ENCODE data around the gene GMCL2. TPM values are rescaled to one million over a fixed set of nuclear protein-coding genes. Genes with fewer than 3 reads are reported as not detected.
"Not testable (repeated sequence)": the region's sequence is repeated elsewhere in the genome, so short reads cannot be mapped to it uniquely, and the experiment has no call there.

GMCL2 gene
- total and polyA plus RNA-seq, 12 donors: not detected

DNA sequence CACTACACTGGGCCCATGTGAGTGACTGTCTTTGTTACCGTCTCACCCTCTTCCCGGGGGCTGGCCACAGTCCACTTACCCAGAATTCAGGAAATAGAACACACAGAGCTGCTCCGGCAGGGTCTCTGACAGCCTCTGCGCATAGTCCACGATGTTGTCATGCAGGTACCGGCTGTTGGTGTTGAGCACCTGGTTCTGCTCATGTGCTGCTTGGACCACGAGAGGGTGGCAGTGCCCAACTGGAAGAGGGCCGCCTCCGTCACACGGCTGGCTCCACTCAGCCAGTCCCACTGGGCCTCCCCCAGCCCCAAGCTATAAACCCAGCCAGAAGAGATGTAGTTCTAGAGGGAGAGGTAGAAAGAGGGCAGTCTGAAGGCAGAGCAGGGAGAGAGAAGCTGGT is 42.7 kb upstream of the GMCL2 start:
- no peak for DNase-seq

DNA sequence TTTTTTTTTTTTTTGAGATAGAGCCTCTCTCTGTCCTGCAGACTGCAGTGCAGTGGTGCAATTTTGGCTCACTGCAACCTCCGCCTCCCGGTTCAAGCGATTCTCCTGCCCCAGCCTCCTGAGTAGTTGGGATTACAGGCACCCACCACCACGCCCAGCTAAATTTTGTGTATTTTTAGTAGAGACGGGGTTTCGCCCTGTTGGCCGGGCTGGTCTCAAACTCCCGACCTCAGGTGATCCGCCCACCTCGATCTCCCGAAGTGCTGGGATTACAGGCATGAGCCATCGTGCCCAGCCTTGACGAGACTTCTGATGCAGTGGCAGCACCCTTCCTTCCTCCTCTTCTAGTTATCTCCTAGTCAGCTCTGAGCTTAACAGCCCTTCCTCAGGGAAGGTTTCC is 41.9 kb upstream of the GMCL2 start:
- ATAC-seq; H3K27me3 ChIP-seq; intact Hi-C loops (cut with DNase I); H3K27ac ChIP-seq; H3K9me3 ChIP-seq; DNase-seq; H3K4me3 ChIP-seq: not testable (repeated sequence)
- 96 to 97% methylated on average over 13 of the region's 13 CpGs for WGBS, 2 donors
- H3K36me3 ChIP-seq: peaks cover 0 to 73% (median 5%) of the 10 kb centered on the region in 9 donors
- H3K4me1 ChIP-seq: peaks cover 16 to 40% (median 25%) of the 10 kb centered on the region in 9 donors

More for the DNA sequence above, 42.7 kb upstream of the GMCL2 start:
- Histone ChIP-seq H3K4me3 (no peak overlapping the region), H3K36me3 (peaks cover 0 to 65% (median 4%) of the 10 kb centered on the region in 9 donors), H3K9me3 (no peaks in the 10 kb centered on the region), H3K27me3 (no peaks in the 10 kb centered on the region), H3K27ac (no peak overlapping the region), H3K4me1 (peaks cover 16 to 47% (median 25%) of the 10 kb centered on the region in 9 donors)
- TF ChIP-seq, protein P1, sequence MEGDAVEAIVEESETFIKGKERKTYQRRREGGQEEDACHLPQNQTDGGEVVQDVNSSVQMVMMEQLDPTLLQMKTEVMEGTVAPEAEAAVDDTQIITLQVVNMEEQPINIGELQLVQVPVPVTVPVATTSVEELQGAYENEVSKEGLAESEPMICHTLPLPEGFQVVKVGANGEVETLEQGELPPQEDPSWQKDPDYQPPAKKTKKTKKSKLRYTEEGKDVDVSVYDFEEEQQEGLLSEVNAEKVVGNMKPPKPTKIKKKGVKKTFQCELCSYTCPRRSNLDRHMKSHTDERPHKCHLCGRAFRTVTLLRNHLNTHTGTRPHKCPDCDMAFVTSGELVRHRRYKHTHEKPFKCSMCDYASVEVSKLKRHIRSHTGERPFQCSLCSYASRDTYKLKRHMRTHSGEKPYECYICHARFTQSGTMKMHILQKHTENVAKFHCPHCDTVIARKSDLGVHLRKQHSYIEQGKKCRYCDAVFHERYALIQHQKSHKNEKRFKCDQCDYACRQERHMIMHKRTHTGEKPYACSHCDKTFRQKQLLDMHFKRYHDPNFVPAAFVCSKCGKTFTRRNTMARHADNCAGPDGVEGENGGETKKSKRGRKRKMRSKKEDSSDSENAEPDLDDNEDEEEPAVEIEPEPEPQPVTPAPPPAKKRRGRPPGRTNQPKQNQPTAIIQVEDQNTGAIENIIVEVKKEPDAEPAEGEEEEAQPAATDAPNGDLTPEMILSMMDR (IDR thresholded peaks at IDR 0.05): no peak
- 94 to 95% methylated on average over 10 of the region's 10 CpGs for WGBS, 2 donors
- no peak for ATAC-seq
- intact Hi-C loops (cut with DNase I): loop anchor here in 1 of 10 donors (2.0 kb wide), 1 partner anchor 25 kb away; the partner anchor contains the start of gene HNRNPAB

DNA sequence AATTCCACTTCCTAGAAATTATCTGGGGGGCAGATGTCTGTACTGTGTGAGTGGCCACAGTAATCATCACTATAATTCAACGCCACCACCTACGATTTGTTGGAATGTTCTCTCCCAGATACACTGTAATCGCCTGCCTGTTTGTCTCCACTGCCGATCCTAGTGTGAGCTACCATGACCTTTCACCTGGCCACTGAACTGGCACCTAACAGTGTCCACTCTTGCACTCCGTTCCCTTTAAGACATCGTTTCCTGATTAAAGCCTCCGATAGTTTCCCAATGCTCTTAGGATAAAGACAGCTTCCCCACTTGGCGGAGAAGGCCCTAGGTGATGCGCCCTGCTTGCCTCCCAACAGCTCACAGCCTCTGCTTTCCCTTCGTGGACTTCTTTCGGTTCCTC is 41.4 kb upstream of the GMCL2 start:
- ATAC-seq (no peak), DNase-seq (no peak)
- WGBS, 2 donors: 92 to 94% methylated on average over 11 of the region's 11 CpGs
- H3K36me3 ChIP-seq: peaks cover 0 to 78% (median 9%) of the 10 kb centered on the region in 9 donors
- H3K27ac ChIP-seq: no peak overlapping the region
- intact Hi-C loops (cut with DNase I): no loop called here
- H3K27me3 ChIP-seq: no peaks in the 10 kb centered on the region
- no peak overlapping the region for H3K4me3 ChIP-seq
- TF ChIP-seq, protein P1 (IDR thresholded peaks at IDR 0.05): no peak
- no peaks in the 10 kb centered on the region for H3K9me3 ChIP-seq
- H3K4me1 ChIP-seq: peaks cover 17 to 35% (median 25%) of the 10 kb centered on the region in 9 donors

DNA sequence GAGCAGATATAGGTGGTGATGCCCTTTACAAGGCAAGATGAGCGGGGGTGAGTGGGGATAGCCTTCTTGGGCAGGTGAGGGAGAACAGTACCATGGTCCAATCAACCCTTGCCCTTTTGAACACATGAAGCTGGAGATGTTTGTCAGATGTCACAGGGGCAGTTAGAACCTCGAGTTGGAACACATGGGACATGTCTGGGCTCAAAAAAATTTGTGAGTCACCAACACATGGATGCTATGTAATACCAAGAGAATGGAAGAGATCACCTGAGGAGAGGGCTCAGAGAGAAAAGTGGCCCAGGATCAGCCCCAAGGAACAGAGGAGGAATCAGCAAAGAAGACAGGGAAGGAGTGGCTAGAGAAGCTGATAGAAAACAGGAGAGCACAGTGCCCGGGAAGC is 40.8 kb upstream of the GMCL2 start:
- TF ChIP-seq, protein P1 (IDR thresholded peaks at IDR 0.05): no peak
- peaks cover 17 to 32% (median 21%) of the 10 kb centered on the region in 9 donors for H3K4me1 ChIP-seq
- 84 to 85% methylated on average over 3 of the region's 3 CpGs for WGBS, 2 donors
- no peaks in the 10 kb centered on the region for H3K27me3 ChIP-seq
- intact Hi-C loops (cut with DNase I): no loop called here
- DNase-seq (no peak), ATAC-seq (no peak)
- H3K9me3 ChIP-seq: no peaks in the 10 kb centered on the region
- peaks cover 0 to 83% (median 9%) of the 10 kb centered on the region in 9 donors for H3K36me3 ChIP-seq
- no peak overlapping the region for H3K4me3 ChIP-seq
- no peak overlapping the region for H3K27ac ChIP-seq

DNA sequence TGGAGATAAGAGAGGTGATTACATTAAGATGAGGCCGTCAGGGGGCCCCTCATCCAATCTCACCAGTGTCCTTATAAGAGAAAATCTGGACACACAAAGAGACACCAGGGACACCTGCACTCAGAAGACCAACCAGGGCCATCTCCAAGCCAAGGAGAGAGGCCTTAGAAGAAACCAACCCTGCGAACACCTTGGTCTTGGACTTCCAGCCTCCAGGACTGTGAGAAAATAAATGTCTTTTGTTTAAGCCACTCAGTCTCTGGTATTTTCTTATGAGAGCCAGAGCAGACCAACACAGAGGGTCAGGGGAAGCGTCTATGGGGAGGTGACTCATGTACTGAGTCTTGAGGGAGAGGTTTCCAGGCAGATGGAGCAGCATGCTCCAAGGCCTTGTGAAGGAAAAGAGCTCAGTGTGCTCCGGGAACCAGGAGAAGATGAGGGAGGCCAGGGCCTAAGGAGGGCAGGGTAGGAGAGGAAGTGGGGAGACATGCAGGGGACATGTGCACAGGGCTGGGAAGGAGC is 40.0 kb upstream of the GMCL2 start:
- no peaks in the 10 kb centered on the region for H3K9me3 ChIP-seq
- H3K27me3 ChIP-seq: no peaks in the 10 kb centered on the region
- TF ChIP-seq, protein P1 (IDR thresholded peaks at IDR 0.05): no peak
- intact Hi-C loops (cut with DNase I): no loop called here
- DNase-seq (no peak), ATAC-seq (no peak)
- H3K27ac ChIP-seq: no peak overlapping the region
- H3K4me1 ChIP-seq: peaks cover 14 to 28% (median 18%) of the 10 kb centered on the region in 9 donors
- peaks cover 0 to 91% (median 11%) of the 10 kb centered on the region in 9 donors for H3K36me3 ChIP-seq
- WGBS, 2 donors: 98% methylated on average over 4 of the region's 4 CpGs
- no peak overlapping the region for H3K4me3 ChIP-seq
